HEK293 (cell line): Measurements from ENCODE around the gene REX1BD.

Experiments used
- CTCF ChIA-PET: fragments of 350-600 bp; formaldehyde crosslinking; extraction: SDS; loops from one replicate; lab custom pipeline; 2021; ENCODE audit warnings: antibody characterized with exemption; lab: Yijun Ruan, JAX
- POLR2A ChIA-PET: fragments of 300-600 bp; formaldehyde crosslinking; extraction: SDS; loops from one replicate; lab custom pipeline; 2020; ENCODE audit warnings: antibody characterized with exemption, inconsistent platforms; lab: Yijun Ruan, JAX
- H3K27ac ChIP-seq: fragments of 200-500 bp; sonication (Bioruptor generic); 2 replicates; pipeline ENCODE4 v1.5.1; 2014; ENCODE audit warnings: low read depth, low read length, control low read depth, inconsistent platforms; ENCODE audit errors: extremely low read depth
- H3K36me3 ChIP-seq, 2 experiments: fragments of 200-500 bp in 1 of 2; sonication (Bioruptor generic) in 1 of 2; 1 replicate in 1 of 2; 2 replicates in 1 of 2; pipeline ENCODE4 v1.5.1; 2014 to 2017; ENCODE audit warnings: inconsistent platforms in 2 of 2, low read length in 2 of 2; ENCODE audit not compliant: control insufficient read depth in 2 of 2, insufficient read depth in 1 of 2
- H3K4me1 ChIP-seq: fragments of 200-500 bp; sonication (Bioruptor generic); 2 replicates; pipeline ENCODE4 v1.5.1; 2014; ENCODE audit warnings: mild to moderate bottlenecking, low read length, inconsistent platforms; ENCODE audit not compliant: control insufficient read depth, insufficient read depth
- H3K4me3 ChIP-seq: 2 replicates; pipeline ENCODE4 v1.5.1; 2011; ENCODE audit warnings: low read depth, mild to moderate bottlenecking, control low read depth, low read length, moderate library complexity
- H3K9me3 ChIP-seq: fragments of 200-500 bp; sonication (Bioruptor generic); 2 replicates; pipeline ENCODE4 v1.5.1; 2014; ENCODE audit warnings: low read depth, low read length, inconsistent platforms; ENCODE audit not compliant: control insufficient read depth, insufficient read depth
- IKZF3 ChIP-seq: fragments of 450-650 bp; IDR thresholded peaks from 2 replicates; pipeline ENCODE4 v1.5.0; 2018; ENCODE audit warnings: missing biosample characterization, mild to moderate bottlenecking, missing genetic modification characterization, moderate library complexity
- KLF1 ChIP-seq: fragments of 450-650 bp; formaldehyde crosslinking; IDR thresholded peaks from 2 replicates; pipeline ENCODE4 v1.5.1; 2016; ENCODE audit warnings: missing biosample characterization, missing genetic modification characterization
- KLF10 ChIP-seq: fragments of 450-650 bp; IDR thresholded peaks from 2 replicates; pipeline ENCODE4 v1.5.1; 2018; ENCODE audit warnings: missing biosample characterization, mild to moderate bottlenecking, missing genetic modification characterization
- KLF8 ChIP-seq: fragments of 450-650 bp; formaldehyde crosslinking; IDR thresholded peaks from 2 replicates; pipeline ENCODE4 v1.5.1; 2016; ENCODE audit warnings: missing biosample characterization, missing genetic modification characterization
- PRDM1 ChIP-seq: fragments of 450-650 bp; formaldehyde crosslinking; IDR thresholded peaks from 2 replicates; pipeline ENCODE4; 2016; ENCODE audit warnings: missing biosample characterization, missing genetic modification characterization
- RBAK ChIP-seq: fragments of 450-650 bp; formaldehyde crosslinking; IDR thresholded peaks from 2 replicates; pipeline ENCODE4 v1.5.1; 2016; ENCODE audit warnings: missing biosample characterization, missing genetic modification characterization
- ZBTB8A ChIP-seq: fragments of 450-650 bp; formaldehyde crosslinking; IDR thresholded peaks from 2 replicates; pipeline ENCODE4 v1.5.1; 2016; ENCODE audit warnings: missing biosample characterization, missing genetic modification characterization
- ZFP3 ChIP-seq: fragments of 450-650 bp; formaldehyde crosslinking; IDR thresholded peaks from 2 replicates; pipeline ENCODE4 v1.5.1; 2016; ENCODE audit warnings: low read depth, missing biosample characterization, missing genetic modification characterization
- ZNF114 ChIP-seq: fragments of 450-650 bp; formaldehyde crosslinking; IDR thresholded peaks from 2 replicates; pipeline ENCODE4 v1.5.0; 2017; ENCODE audit warnings: missing biosample characterization, missing genetic modification characterization
- ZNF184 ChIP-seq: fragments of 450-650 bp; IDR thresholded peaks from 2 replicates; pipeline ENCODE4 v1.5.1; 2018; ENCODE audit warnings: missing biosample characterization, mild to moderate bottlenecking, missing genetic modification characterization
- ZNF266 ChIP-seq: fragments of 450-650 bp; formaldehyde crosslinking; IDR thresholded peaks from 2 replicates; pipeline ENCODE4 v1.5.1; 2016; ENCODE audit warnings: missing biosample characterization, missing genetic modification characterization, low read depth
- ZNF341 ChIP-seq: fragments of 450-650 bp; formaldehyde crosslinking; IDR thresholded peaks from 2 replicates; pipeline ENCODE4; 2016; ENCODE audit warnings: low read depth, missing biosample characterization, missing genetic modification characterization
- ZNF366 ChIP-seq: fragments of 450-650 bp; formaldehyde crosslinking; conservative IDR thresholded peaks from 2 replicates; pipeline ENCODE4 v1.5.1; 2016; ENCODE audit warnings: missing biosample characterization, missing genetic modification characterization
- ZNF394 ChIP-seq: fragments of 450-650 bp; formaldehyde crosslinking; IDR thresholded peaks from 2 replicates; pipeline ENCODE4 v1.5.1; 2016; ENCODE audit warnings: missing biosample characterization, missing genetic modification characterization, mild to moderate bottlenecking, moderate library complexity, borderline replicate concordance
- ZNF48 ChIP-seq: fragments of 450-650 bp; formaldehyde crosslinking; IDR thresholded peaks from 2 replicates; pipeline ENCODE4 v1.5.1; 2016; ENCODE audit warnings: missing biosample characterization, missing genetic modification characterization
- ZNF76 ChIP-seq: fragments of 450-650 bp; formaldehyde crosslinking; IDR thresholded peaks from 2 replicates; pipeline ENCODE4; 2016; ENCODE audit warnings: low read depth, missing biosample characterization, missing genetic modification characterization, borderline replicate concordance
- ZNF768 ChIP-seq: fragments of 450-650 bp; formaldehyde crosslinking; IDR thresholded peaks from 2 replicates; pipeline ENCODE4 v1.5.1; 2018; ENCODE audit warnings: missing biosample characterization, mild to moderate bottlenecking, missing genetic modification characterization
- ZNF776 ChIP-seq: fragments of 450-650 bp; formaldehyde crosslinking; IDR thresholded peaks from 2 replicates; pipeline ENCODE4 v1.5.0; 2017; ENCODE audit warnings: missing biosample characterization, missing genetic modification characterization, borderline replicate concordance
- ZNF777 ChIP-seq: fragments of 450-650 bp; formaldehyde crosslinking; IDR thresholded peaks from 2 replicates; pipeline ENCODE4 v1.5.1; 2017; ENCODE audit warnings: missing biosample characterization, missing genetic modification characterization, borderline replicate concordance
- TF ChIP-seq, protein P1 (sequence below): fragments of 450-650 bp; formaldehyde crosslinking; IDR thresholded peaks from 2 replicates; pipeline ENCODE4 v1.5.1; 2016; ENCODE audit warnings: missing biosample characterization, missing genetic modification characterization
- TF ChIP-seq, protein P2 (sequence below): fragments of 450-650 bp; formaldehyde crosslinking; IDR thresholded peaks from 2 replicates; pipeline ENCODE4 v1.5.1; 2017; ENCODE audit warnings: missing biosample characterization, missing genetic modification characterization

REX1BD gene

DNA sequence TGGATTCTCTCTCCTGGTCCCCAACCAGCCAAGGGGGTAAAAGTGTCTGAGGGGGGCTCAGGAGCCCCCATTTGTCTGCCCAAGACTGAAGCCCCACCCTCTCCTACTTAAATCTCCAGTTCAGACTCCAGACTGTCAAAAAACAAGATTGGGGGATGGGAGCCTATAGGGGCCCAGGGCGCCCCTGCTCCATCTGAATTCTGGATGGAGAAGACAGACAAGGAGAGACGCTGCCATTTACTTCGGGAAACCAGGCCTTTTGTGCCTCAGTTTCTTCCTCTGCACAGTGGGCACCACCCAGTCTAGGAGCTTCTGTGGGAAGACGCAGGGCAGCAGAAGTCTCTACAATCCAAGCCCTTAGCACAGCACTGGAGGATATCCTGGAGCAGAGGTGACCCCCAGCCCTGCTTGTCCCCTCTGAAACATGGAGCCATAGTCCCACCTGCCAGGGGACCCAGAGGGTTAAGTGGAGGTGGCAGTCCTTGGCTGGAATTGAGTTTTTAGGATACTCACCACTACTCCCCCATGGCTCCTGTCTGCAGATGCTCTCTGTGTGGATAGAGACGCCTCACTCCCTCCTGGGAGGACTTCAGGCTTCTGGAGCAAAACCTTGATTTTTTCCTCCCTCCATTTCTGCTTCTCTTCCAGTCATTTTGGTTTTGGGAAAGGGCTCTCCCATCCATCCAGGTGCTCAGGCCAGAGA, 19.7 kb downstream of the REX1BD start:
- POLR2A ChIA-PET, result interaction anchor here (0.6 to 1.8 kb wide), 3 partner anchors 19 to 224 kb away, joined by 3 to 4 read pairs (median 4); no protein-coding TSS in a partner anchor
- TF ChIP-seq KLF10 (tag by site-specific recombination) (0 out of 2 replicates have a peak, but pooled peaks have one; percentile 2), ZFP3 (tag by site-specific recombination) (no peak)
- Histone ChIP-seq H3K4me3 (no peak overlapping the region), H3K27ac (no peak overlapping the region), H3K4me1 (peaks cover 4% of the 10 kb centered on the region), H3K36me3 (no peaks in the 10 kb centered on the region), H3K9me3 (no peaks in the 10 kb centered on the region)
- CTCF ChIA-PET, result interaction anchor here (0.6 to 2.0 kb wide), 3 partner anchors 45 to 239 kb away, joined by 3 to 4 read pairs (median 4); no protein-coding TSS in a partner anchor

DNA sequence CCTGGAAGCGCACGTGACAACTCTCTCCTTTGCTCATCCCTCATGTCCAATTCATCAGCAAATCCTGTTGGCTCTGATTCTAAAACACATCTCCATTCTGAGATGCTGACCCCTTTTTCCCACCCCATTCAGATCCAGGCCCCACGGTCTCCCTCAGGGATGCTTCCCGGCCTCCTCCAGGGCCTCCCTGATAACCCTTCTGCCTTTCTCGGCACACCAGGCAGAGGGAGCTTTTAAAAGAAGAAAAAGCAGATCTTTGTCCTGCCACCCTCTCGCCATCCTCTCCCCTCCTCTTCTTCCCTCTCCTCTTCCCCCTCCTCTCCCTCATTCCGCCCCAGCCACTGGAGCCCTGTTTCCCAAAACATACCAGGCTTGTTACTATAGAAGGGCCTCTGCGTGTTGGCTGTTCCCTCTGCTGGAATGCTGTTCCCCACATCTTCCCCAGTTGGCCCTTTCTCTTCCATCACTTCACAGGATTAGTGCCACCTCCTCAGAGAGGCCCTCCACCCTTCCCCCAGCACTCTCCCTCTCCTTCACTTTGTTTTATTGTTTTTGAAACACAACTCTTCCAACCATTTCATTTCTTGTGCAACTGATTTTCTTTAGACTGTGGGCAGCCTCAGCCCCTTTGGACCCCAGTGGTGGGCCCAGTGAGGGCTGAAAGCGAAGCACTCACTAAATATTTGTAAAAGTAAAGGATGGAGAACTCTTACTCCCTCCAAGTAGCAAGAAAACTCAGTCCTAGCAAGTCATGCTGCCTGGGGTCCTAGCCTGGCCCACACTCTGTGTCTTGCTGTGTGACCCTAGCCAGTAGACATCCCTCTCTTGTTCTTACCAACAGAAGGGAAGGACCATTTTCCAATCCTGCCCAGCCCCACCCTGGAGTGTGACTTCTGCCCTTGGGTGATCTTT, 20.5 kb downstream of the REX1BD start:
- Histone ChIP-seq H3K9me3 (no peaks in the 10 kb centered on the region), H3K4me1 (peaks cover 4% of the 10 kb centered on the region), H3K4me3 (no peak overlapping the region), H3K27ac (no peak overlapping the region), H3K36me3 (no peaks in the 10 kb centered on the region)
- TF ChIP-seq KLF8 (tag by site-specific recombination) (0 out of 2 replicates have a peak, but pooled peaks have one; percentile 40), ZNF48 (tag by site-specific recombination) (no peak), RBAK (tag by site-specific recombination) (no peak), ZBTB8A (tag by site-specific recombination) (peak; percentile 68), IKZF3 (tag by site-specific recombination) (peak; percentile 13; the same call in 1 of the 2 replicates), ZNF341 (tag by site-specific recombination) (peak; percentile 53), ZNF777 (tag by site-specific recombination) (no peak), ZNF776 (tag by site-specific recombination) (no peak), KLF1 (tag by site-specific recombination) (0 out of 2 replicates have a peak, but pooled peaks have one; percentile 13), ZNF266 (tag by site-specific recombination) (no peak), ZNF184 (tag by site-specific recombination) (no peak), ZNF114 (tag by site-specific recombination) (no peak), ZNF366 (tag by site-specific recombination) (peak; percentile 61), PRDM1 (peak; percentile 85), ZNF76 (tag by site-specific recombination) (no peak), ZNF768 (tag by site-specific recombination) (peak; percentile 59), ZNF394 (tag by site-specific recombination) (no peak)
- TF ChIP-seq, protein P1, sequence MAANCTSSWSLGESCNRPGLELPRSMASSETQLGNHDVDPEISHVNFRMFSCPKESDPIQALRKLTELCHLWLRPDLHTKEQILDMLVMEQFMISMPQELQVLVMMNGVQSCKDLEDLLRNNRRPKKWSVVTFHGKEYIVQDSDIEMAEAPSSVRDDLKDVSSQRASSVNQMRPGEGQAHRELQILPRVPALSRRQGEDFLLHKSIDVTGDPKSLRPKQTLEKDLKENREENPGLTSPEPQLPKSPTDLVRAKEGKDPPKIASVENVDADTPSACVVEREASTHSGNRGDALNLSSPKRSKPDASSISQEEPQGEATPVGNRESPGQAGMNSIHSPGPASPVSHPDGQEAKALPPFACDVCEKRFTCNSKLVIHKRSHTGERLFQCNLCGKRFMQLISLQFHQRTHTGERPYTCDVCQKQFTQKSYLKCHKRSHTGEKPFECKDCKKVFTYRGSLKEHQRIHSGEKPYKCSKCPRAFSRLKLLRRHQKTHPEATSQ (tag by site-specific recombination), result no peak
- TF ChIP-seq, protein P2, sequence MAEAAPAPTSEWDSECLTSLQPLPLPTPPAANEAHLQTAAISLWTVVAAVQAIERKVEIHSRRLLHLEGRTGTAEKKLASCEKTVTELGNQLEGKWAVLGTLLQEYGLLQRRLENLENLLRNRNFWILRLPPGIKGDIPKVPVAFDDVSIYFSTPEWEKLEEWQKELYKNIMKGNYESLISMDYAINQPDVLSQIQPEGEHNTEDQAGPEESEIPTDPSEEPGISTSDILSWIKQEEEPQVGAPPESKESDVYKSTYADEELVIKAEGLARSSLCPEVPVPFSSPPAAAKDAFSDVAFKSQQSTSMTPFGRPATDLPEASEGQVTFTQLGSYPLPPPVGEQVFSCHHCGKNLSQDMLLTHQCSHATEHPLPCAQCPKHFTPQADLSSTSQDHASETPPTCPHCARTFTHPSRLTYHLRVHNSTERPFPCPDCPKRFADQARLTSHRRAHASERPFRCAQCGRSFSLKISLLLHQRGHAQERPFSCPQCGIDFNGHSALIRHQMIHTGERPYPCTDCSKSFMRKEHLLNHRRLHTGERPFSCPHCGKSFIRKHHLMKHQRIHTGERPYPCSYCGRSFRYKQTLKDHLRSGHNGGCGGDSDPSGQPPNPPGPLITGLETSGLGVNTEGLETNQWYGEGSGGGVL, result peak; percentile 82
- ChIA-PET CTCF (interaction anchor here (0.7 kb wide), 1 partner anchor 52 kb away, joined by 4 read pairs; no protein-coding TSS in a partner anchor), POLR2A (no interaction called here)
